M059J (cell line): ENCODE results near the gene USP10. TPM values are rescaled to one million over a fixed set of nuclear protein-coding genes. Genes with fewer than 3 reads are reported as not detected.

Source experiments
- DNase-seq: peaks from one replicate; pipeline ENCODE4 v3.0.0-alpha.2; 2012; ENCODE audit warnings: low read depth
- total RNA-seq: library from RNA; depleted of rRNA; stranded (reverse); fragments of >200 nt; shearing (Covaris generic); gene quantifications from 2 replicates; pipeline ENCODE4 v1.2.3, GENCODE V29; 2014; rRNA removed

USP10 gene
- total RNA-seq: 66.8 and 80.6 TPM in 2 replicates

- peak; percentile 77 for DNase-seq
These were observed at the start of gene USP10 for GRCh38 chr16:84699712-84700445. Gene USP10 (plus strand): TSS chr16:84700000. CDS start chr16:84700091, 91 bp downstream.

DNA sequence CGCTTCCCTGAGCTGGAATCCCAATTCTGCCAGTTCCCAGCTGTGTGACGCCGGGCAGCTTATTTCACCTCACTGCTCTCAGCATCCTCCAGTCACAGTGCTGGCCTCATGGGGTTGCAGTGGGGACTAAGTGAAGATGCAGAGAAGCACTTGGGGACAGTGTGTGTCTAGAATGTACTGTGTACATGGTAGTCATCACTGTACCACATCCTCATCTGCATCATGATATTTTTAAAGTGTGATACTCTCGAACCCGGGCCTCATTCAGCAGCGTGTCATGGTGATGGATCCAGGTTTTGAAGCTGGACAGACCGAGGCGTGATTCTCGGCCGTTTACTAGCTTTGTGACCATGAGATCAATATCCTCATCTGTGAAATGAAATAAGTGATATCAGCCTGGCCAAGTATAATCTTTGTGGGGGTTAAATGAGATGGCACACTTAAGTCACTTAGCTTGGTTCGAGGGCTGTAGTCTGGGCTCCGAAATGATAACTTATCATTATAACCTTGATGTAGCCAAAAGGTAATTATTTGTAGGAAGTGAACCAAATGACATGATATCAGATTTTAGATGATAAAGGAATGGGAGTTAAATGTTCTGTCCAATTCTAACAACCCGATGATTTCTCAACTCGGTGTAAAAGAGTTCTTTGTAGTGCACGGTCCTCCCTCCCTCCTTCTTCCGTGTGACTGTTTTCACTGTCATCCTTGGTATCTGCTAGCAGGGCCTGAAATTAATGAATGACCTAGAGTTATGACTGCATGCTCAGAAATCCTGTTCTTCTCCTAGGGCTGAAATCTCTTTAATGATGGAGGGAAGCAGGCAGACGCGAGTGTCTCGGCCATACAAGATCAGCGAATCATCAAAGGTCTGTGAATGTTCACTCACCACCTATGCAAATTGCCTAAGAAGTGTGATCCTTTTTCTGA, 49.5 kb upstream of the USP10 start:
- peak; percentile 54 for DNase-seq

DNA sequence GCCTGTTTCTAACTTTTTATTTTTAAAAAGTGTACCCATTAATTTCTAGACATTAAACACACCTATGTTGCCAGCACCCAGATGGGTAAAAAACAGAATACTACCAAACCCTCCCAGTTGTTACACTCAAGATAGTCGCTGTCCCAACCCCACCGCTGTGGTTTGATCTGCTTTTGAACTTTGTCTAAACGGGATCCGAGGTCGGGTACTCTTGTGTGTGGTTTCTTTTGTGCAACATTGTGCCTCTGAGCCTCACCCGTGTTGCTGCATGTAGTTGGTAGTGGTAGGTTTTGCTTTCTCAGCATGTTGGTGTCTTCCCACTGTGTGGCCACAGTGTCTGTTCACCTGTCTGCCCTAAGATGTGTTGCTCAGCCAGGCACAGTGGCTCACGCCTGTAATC, 47.2 kb upstream of the USP10 start:
- DNase-seq: no peak

- DNase-seq: no peak
These were observed 45.6 kb upstream of the USP10 start for GRCh38 chr16:84654238-84654637.

DNA sequence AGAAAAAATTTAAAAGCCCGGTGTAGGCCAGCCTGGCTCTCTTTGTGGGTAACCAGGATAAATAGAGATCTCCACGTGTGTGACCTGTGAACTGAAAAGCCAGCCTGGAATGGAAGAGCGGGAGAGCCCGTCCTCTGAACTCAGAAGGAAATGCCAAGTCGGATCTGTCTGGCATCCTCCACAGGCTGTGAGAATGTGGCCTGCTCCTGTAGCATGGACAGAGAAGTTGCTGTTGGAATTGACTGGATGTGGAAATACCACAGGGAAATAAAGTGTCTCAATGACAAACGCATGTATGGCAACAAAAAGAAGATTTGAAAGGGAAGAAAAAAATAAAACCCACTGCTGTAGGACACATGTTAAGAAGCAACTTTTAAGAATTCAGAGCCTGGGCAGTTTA, 44.8 kb upstream of the USP10 start:
- no peak for DNase-seq

DNA sequence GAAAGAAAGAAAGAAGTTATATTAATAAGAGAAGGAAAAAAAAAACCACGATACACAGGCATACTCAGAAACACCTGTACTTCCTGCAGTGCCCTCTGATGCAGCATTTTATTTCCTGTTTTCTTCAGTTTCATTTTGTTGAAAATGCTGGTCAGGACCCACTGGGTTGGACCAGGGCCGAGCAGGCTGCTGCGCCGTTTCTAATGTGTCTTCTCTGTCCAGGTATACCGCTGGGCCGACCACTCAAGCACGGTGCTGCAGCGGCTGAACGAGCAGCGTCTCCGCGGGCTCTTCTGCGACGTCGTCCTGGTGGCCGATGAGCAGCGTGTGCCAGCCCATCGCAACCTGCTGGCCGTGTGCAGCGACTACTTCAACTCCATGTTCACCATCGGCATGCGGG, 43.2 kb upstream of the USP10 start:
- DNase-seq: no peak

DNA sequence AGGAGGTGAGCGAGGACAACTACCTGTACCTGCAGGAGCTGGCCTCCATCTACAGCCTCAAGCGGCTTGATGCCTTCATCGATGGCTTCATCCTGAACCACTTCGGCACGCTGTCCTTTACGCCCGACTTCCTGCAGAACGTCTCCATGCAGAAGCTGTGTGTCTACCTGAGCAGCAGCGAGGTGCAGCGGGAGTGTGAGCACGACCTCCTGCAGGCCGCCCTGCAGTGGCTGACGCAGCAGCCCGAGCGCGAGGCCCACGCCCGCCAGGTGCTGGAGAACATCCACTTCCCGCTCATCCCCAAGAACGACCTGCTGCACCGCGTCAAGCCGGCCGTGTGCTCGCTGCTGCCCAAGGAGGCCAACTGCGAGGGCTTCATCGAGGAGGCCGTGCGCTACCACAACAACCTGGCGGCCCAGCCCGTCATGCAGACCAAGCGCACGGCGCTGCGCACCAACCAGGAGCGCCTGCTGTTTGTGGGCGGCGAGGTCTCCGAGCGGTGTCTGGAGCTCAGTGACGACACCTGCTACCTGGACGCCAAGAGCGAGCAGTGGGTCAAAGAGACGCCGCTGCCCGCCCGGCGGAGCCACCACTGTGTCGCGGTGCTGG, 42.5 kb upstream of the USP10 start:
- no peak for DNase-seq

GRCh38 chr16:84658690-84659089, 41.1 kb upstream of the USP10 start:
- no peak for DNase-seq

- DNase-seq: no peak
These were observed 40.0 kb upstream of the USP10 start for GRCh38 chr16:84659656-84660300.

GRCh38 chr16:84660973-84661372, 38.8 kb upstream of the USP10 start:
- no peak for DNase-seq

DNA sequence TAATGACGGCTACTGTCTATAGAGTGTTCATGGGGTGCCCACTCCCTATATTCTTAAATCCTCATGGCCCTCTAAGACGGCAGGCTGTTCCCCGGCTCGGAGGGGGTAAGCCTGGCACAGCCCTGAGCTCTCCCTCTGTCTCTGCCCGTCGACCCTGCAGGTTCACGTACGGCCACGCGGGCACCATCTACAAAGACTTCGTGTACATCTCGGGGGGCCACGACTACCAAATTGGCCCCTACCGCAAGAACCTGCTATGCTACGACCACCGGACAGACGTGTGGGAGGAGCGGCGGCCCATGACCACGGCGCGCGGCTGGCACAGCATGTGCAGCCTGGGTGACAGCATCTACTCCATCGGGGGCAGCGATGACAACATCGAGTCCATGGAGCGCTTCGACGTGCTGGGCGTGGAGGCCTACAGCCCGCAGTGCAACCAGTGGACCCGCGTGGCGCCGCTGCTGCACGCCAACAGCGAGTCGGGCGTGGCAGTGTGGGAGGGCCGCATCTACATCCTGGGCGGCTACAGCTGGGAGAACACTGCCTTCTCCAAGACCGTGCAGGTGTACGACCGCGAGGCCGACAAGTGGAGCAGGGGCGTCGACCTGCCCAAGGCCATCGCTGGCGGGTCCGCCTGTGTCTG, 38.3 kb upstream of the USP10 start:
- no peak for DNase-seq

- DNase-seq: no peak
These were observed 37.3 kb upstream of the USP10 start for GRCh38 chr16:84662471-84662870.

- DNase-seq: no peak
These were observed 36.2 kb upstream of the USP10 start for GRCh38 chr16:84663433-84664101.

DNA sequence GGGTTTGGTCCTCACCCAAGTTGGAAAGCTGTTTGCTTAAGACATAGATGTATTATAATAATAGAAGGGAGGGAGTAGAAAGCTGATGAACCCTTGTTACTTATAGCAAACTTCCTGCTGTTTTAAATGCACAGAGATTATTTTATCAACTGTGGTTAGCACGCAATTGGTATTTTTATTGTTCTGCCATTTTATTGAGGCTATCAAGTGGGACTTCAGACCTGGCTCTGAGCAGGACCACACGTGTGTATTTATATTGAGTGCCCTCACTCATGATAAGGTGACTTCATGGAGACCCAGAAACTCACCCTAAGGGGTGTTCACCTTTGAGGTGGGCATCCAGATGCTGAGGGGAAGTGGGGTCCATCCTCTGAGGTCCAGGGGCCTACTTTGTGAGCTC, 34.4 kb upstream of the USP10 start:
- no peak for DNase-seq

DNA sequence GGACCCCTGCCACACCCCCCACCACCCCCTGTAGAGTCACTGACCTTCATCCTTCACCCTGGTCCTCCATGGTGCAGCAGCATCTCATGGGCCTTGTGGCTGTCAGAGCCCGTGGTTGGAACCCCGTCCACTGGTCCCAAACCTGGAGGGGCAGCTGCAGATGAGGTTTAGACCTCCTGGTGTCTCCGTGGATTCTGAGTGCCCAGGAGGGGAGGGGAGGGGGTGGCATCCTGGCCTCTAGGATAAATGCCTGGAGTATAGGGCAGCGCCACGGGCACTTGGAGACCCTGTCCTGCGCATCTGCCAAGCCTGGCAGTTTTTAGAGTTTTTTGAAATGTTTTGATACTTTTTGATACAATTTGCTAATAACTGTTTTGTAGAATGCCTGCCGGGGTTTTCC, 34.0 kb upstream of the USP10 start:
- no peak for DNase-seq

GRCh38 chr16:84667600-84668309, 32.0 kb upstream of the USP10 start:
- no peak for DNase-seq

- no peak for DNase-seq
These were observed 29.7 kb upstream of the USP10 start for GRCh38 chr16:84670063-84670462.

GRCh38 chr16:84672276-84673202, 27.3 kb upstream of the USP10 start:
- DNase-seq: peak; percentile 61

DNA sequence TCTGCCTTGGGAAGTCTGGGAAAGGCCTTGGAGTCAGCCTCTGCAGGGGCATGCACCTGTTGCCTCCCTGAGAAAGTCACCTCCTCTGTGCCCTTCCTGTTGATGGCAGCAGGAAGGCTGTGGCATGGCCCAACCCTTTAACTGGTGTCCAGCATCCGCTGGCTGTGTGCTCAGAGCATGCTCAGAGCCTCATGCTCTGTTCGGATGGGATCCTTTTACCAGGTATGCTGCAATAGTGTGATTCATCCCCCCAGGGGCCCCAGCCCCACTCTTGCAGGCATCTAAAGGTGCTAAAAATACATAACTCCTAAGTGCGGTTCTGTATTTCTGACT, 26.6 kb upstream of the USP10 start:
- DNase-seq: peak; percentile 18
